ENCODE results near the gene SLC30A5. TPM values are rescaled to one million over a fixed set of nuclear protein-coding genes. Genes with fewer than 3 reads are reported as not detected.

The SLC30A5 gene
- total and polyA plus RNA-seq, 2 experiments from 2014 or later = 63.2 to 66.8 TPM

DNA sequence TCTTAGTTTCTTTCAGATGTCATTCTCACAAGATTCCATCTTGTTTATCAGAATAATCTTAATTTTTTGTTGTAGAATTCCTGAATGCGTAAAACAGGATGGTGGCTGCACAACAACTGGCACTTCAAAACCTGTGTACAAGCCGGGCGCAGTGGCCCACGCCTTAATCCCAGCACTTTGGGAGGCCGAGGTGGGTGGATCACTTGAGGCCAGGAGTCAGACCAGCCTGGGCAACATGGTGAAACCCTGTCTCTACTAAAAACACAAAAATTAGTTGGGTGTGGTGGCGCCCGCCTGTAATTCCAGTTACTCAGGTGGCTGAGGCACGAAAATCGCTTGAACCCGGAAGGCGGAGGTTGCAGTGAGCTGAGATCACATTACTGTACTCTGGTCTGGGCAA is 62.6 kb downstream of the SLC30A5 start:
- Histone ChIP-seq H3K27me3 (replicated peaks; ENCODE audit: insufficient read depth) (no peaks in the 10 kb centered on the region), H3K4me2 (ENCODE audit: unreplicated experiment) (no peak overlapping the region), H3K9ac (no peak overlapping the region), H4K20me1 (ENCODE audit: insufficient read depth) (no peaks in the 10 kb centered on the region), H3K4me3 (no peak overlapping the region), H3K27ac (no peak overlapping the region), H3K4me1 (ENCODE audit: insufficient read depth) (no peaks in the 10 kb centered on the region), H3K9me2 (ENCODE audit: insufficient read depth) (no peaks in the 10 kb centered on the region), H3K9me3 (ENCODE audit: low read depth) (no peaks in the 10 kb centered on the region), H2AFZ (no peak overlapping the region), H3K79me2 (ENCODE audit: insufficient read depth) (no peaks in the 10 kb centered on the region), H3F3A (ENCODE audit: insufficient read depth) (no peaks in the 10 kb centered on the region), H3K36me3 (ENCODE audit: low read depth) (no peaks in the 10 kb centered on the region)
- WGBS, 2 experiments (ENCODE audit: low coverage in 1 of 2, low lambda C conversion rate in 2 of 2, missing lambda C conversion rate in 2 of 2) = 96% methylated on average over 11 of the region's 11 CpGs
- TF ChIP-seq EZH2phosphoT487 (IDR thresholded peaks at IDR 0.05; ENCODE audit: insufficient read depth, low read depth) (no peak), EZH2 (IDR thresholded peaks at IDR 0.05; ENCODE audit: insufficient read depth, poor library complexity, severe bottlenecking) (no peak)
- no peak for DNase-seq
- in situ Hi-C loops (cut with MboI) = no loop called here

DNA sequence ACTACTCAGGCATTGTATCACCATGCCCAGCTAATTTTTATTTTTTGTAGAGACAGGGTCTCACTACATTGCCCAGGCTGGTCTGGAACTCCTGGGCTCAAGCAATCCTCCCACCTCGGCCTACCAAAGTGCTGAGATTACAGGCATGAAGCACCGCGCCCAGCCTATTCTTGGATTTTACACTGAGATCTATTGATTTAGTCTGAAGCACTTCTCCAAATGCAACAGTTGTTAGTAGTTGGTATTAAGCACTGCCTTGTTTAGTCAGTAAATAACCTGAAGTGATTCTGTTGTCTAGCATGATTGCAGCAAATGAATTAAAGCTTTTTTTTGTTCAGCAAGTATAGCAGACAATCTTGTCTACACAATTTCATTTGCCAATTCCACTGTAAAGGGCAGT is 64.2 kb downstream of the SLC30A5 start:
- Histone ChIP-seq H4K20me1 (ENCODE audit: insufficient read depth) (no peaks in the 10 kb centered on the region), H3K9ac (no peak overlapping the region), H3K36me3 (ENCODE audit: low read depth) (no peaks in the 10 kb centered on the region), H2AFZ (no peak overlapping the region), H3K4me2 (ENCODE audit: unreplicated experiment) (no peak overlapping the region), H3K9me2 (ENCODE audit: insufficient read depth) (no peaks in the 10 kb centered on the region), H3K79me2 (ENCODE audit: insufficient read depth) (no peaks in the 10 kb centered on the region), H3K4me1 (ENCODE audit: insufficient read depth) (no peaks in the 10 kb centered on the region), H3K4me3 (no peak overlapping the region), H3K27ac (no peak overlapping the region), H3K27me3 (replicated peaks; ENCODE audit: insufficient read depth) (no peaks in the 10 kb centered on the region), H3F3A (ENCODE audit: insufficient read depth) (no peaks in the 10 kb centered on the region), H3K9me3 (ENCODE audit: low read depth) (no peaks in the 10 kb centered on the region)
- TF ChIP-seq EZH2phosphoT487 (IDR thresholded peaks at IDR 0.05; ENCODE audit: insufficient read depth, low read depth) = no peak
- no peak for TF ChIP-seq EZH2 (IDR thresholded peaks at IDR 0.05; ENCODE audit: insufficient read depth, poor library complexity, severe bottlenecking)
- no peak for DNase-seq
- WGBS, 2 experiments (ENCODE audit: low coverage in 1 of 2, low lambda C conversion rate in 2 of 2, missing lambda C conversion rate in 2 of 2) = 92 to 97% methylated on average over 3 of the region's 3 CpGs
- in situ Hi-C loops (cut with MboI) = no loop called here

DNA sequence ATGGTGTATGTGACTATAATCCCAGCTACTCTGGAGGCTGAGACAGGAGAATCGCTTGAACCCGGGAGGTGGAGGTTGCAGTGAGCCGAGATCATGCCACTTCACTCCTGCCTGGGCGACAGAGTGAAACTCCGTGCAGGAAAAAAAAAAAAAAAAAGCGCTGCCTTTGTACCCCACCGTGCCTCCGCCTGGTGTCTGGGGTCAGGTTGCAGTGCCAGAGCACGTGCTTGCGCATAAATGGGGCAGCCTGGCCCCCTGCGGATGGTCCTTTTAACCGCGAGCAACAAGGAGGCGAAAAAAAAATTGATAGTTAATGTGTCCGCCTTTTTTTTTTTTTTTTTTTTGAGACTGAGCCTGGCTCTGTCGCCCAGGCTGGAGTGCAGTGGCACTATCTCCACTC is 66.8 kb downstream of the SLC30A5 start:
- Histone ChIP-seq H3F3A (ENCODE audit: insufficient read depth) (no peaks in the 10 kb centered on the region), H3K4me1 (ENCODE audit: insufficient read depth) (no peaks in the 10 kb centered on the region), H3K4me3 (no peak overlapping the region), H4K20me1 (ENCODE audit: insufficient read depth) (no peaks in the 10 kb centered on the region), H3K27ac (no peak overlapping the region), H3K4me2 (ENCODE audit: unreplicated experiment) (no peak overlapping the region), H3K9me3 (ENCODE audit: low read depth) (no peaks in the 10 kb centered on the region), H3K9ac (no peak overlapping the region), H2AFZ (no peak overlapping the region), H3K79me2 (ENCODE audit: insufficient read depth) (no peaks in the 10 kb centered on the region), H3K9me2 (ENCODE audit: insufficient read depth) (no peaks in the 10 kb centered on the region), H3K27me3 (replicated peaks; ENCODE audit: insufficient read depth) (no peaks in the 10 kb centered on the region), H3K36me3 (ENCODE audit: low read depth) (no peaks in the 10 kb centered on the region)
- in situ Hi-C loops (cut with MboI) = no loop called here
- TF ChIP-seq EZH2 (IDR thresholded peaks at IDR 0.05; ENCODE audit: insufficient read depth, poor library complexity, severe bottlenecking) (no peak), EZH2phosphoT487 (IDR thresholded peaks at IDR 0.05; ENCODE audit: insufficient read depth, low read depth) (no peak)
- WGBS, 2 experiments (ENCODE audit: low coverage in 1 of 2, low lambda C conversion rate in 2 of 2, missing lambda C conversion rate in 2 of 2) = 88 to 90% methylated on average over 12 to 16 of the region's 16 CpGs
- no peak for DNase-seq

DNA sequence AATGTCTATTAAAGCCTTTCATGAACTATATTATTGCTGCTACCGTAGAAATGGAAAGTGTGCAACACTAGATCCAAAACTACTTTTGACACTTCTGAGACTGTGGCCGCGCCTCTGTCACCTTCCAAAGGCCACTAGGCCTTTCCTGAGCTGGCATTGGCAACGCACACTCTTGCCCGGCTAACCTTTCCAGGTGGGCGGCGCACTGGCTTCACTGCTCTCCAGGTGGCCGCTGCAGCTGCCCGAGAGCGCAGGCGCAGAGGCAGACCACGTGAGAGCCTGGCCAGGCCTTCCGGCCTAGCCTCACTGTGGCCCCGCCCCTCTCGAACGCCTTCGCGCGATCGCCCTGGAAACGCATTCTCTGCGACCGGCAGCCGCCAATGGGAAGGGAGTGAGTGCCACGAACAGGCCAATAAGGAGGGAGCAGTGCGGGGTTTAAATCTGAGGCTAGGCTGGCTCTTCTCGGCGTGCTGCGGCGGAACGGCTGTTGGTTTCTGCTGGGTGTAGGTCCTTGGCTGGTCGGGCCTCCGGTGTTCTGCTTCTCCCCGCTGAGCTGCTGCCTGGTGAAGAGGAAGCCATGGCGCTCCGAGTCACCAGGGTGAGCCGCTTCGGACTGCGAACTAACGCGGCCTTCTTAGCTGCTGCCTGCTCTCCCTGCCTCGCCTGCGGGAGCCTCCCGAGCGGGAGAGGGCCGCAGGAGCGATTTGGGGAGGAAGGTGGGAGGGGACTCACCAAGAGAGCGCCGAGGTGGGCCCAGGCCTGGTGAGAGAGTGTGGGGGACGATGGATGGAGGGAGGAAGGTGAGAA is 73.1 kb downstream of the SLC30A5 start, which contains the start of gene CCNB1:
TSS of gene CCNB1 (plus strand) at position 465 of the 807 bp plus-strand sequence. CDS start at position 578, 113 bp downstream.
- Histone ChIP-seq H3K27me3 (replicated peaks; ENCODE audit: insufficient read depth) (no peaks in the 10 kb centered on the region), H4K20me1 (ENCODE audit: insufficient read depth) (no peaks in the 10 kb centered on the region), H3K9me2 (ENCODE audit: insufficient read depth) (no peaks in the 10 kb centered on the region), H3K79me2 (ENCODE audit: insufficient read depth) (peaks cover 43% of the 10 kb centered on the region), H3K27ac (peak within 1 kb of the TSS; percentile 60), H3K9ac (peak within 1 kb of the TSS; percentile 83), H3K4me3 (peak within 1 kb of the TSS; percentile 92), H2AFZ (peak within 1 kb of the TSS; percentile 94), H3K4me1 (ENCODE audit: insufficient read depth) (0 out of 2 replicates have a peak, but pooled peaks cover 7% of the 10 kb centered on the region), H3K9me3 (ENCODE audit: low read depth) (no peaks in the 10 kb centered on the region), H3K4me2 (ENCODE audit: unreplicated experiment) (peak within 1 kb of the TSS; percentile 86), H3K36me3 (ENCODE audit: low read depth) (0 out of 2 replicates have a peak, but pooled peaks cover 7% of the 10 kb centered on the region), H3F3A (ENCODE audit: insufficient read depth) (no peaks in the 10 kb centered on the region)
- peak; percentile 100 for DNase-seq
- no peak for TF ChIP-seq EZH2 (IDR thresholded peaks at IDR 0.05; ENCODE audit: insufficient read depth, poor library complexity, severe bottlenecking)
- TF ChIP-seq EZH2phosphoT487 (IDR thresholded peaks at IDR 0.05; ENCODE audit: insufficient read depth, low read depth) = no peak
- in situ Hi-C loops (cut with MboI) = no loop called here
- 2 to 3% methylated on average over 47 to 50 of the region's 50 CpGs for WGBS, 2 experiments (ENCODE audit: low coverage in 1 of 2, low lambda C conversion rate in 2 of 2, missing lambda C conversion rate in 2 of 2)
